T-helper 17 cell (primary cell): ENCODE measurements around the gene ST6GAL1. TPM values are rescaled to one million over a fixed set of nuclear protein-coding genes. Genes with fewer than 3 reads are reported as not detected.

Experiments used
- ATAC-seq: fragments of 150-1000 bp; cut with Tn5 transposase; 2 replicates; pipeline ENCODE4 v1.10.0; 2021; ENCODE audit warnings: mild to moderate bottlenecking, moderate library complexity
- DNase-seq, 3 donors: peaks; one replicate each; pipeline versions ENCODE4 v3.0.0 to v3.0.0-alpha.2; 2020 to 2021
- H3K9me3 ChIP-seq: one replicate; pipeline ENCODE4 v1.7.0; 2013; ENCODE audit warnings: low read length, mild to moderate bottlenecking; ENCODE audit not compliant: control insufficient read depth, poor library complexity, severe bottlenecking
- H3K27ac Mint-ChIP-seq: one replicate; pipeline ENCODE4 v1.8.0; 2022; ENCODE audit warnings: mild to moderate bottlenecking, moderate library complexity, mixed read lengths
- H3K27me3 Mint-ChIP-seq: one replicate; pipeline ENCODE4 v1.8.0; 2022; ENCODE audit warnings: mixed read lengths
- H3K36me3 Mint-ChIP-seq: one replicate; pipeline ENCODE4 v1.8.0; 2022; ENCODE audit warnings: low read depth, mixed read lengths
- H3K4me1 Mint-ChIP-seq: one replicate; pipeline ENCODE4 v1.8.0; 2022; ENCODE audit warnings: mild to moderate bottlenecking, mixed read lengths
- H3K4me3 Mint-ChIP-seq: one replicate; pipeline ENCODE4 v1.8.0; 2022; ENCODE audit warnings: mild to moderate bottlenecking, moderate library complexity, mixed read lengths
- total RNA-seq, 4 donors: library from RNA in 2 of 4; stranded (reverse) in 2 of 4; gene quantifications; one replicate each; pipeline ENCODE4 v1.2.3 and lab custom pipeline; 2022 to 2026

ST6GAL1 gene
- total RNA-seq, 2 donors from 2014 or later, result 109 to 134 TPM

DNA sequence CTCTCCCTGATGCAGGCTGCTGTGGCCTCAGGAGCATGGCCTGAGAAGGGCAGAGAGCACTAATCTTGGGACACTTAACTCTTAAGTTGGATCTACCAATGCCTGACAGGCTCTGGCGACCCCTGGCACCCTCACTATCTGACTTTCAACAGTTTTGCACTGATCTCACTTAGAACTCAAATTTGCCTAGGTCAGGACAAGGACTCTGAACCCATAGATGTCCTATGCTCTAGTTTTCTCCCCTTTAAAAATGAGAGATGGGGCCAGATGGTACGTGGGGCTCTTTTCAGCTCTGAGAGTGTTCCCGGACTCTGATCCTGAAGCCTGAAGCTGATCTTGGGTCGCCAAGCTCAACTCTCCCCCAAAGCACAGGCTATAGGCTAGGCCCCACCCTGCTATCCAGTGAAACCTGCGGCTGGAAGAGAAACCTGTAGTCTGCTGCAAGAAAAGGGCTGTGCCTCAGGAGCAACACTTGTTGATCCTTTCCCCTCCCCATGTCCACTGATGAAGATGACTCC lies 143.3 kb downstream of the ST6GAL1 start:
- Mint-ChIP-seq H3K36me3 (peaks cover 13% of the 10 kb centered on the region), H3K27me3 (no peaks in the 10 kb centered on the region), H3K27ac (peak overlapping the region; percentile 92), H3K4me3 (no peak overlapping the region), H3K4me1 (peaks cover 22% of the 10 kb centered on the region)
- DNase-seq, result no peak
- H3K9me3 ChIP-seq, result no peaks in the 10 kb centered on the region
- ATAC-seq, result no peak

DNA sequence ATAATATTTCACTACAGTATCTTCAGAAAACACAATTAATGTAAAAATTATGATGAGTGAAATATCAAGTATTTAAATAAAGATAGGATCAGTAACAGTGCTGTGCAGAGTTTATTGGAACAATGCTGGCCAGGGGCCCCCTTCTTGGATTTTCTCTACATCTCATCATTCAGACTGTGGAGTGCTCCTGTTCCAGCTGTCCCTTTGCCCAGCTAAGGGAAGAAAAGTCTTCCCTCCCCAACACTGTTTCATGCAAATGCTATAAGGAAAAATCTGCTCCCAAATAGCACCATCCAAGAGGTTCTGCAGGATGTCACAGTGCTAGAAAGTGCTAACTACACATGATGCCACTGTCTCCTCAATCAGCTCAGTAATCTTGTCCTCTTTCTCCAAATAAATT lies 144.5 kb downstream of the ST6GAL1 start:
- H3K9me3 ChIP-seq, result no peaks in the 10 kb centered on the region
- ATAC-seq (no peak), DNase-seq (no peak)
- peak overlapping the region; percentile 92 for H3K27ac Mint-ChIP-seq
- H3K4me1 Mint-ChIP-seq, result peaks cover 19% of the 10 kb centered on the region
- no peak overlapping the region for H3K4me3 Mint-ChIP-seq
- H3K27me3 Mint-ChIP-seq, result no peaks in the 10 kb centered on the region
- peaks cover 7% of the 10 kb centered on the region for H3K36me3 Mint-ChIP-seq

DNA sequence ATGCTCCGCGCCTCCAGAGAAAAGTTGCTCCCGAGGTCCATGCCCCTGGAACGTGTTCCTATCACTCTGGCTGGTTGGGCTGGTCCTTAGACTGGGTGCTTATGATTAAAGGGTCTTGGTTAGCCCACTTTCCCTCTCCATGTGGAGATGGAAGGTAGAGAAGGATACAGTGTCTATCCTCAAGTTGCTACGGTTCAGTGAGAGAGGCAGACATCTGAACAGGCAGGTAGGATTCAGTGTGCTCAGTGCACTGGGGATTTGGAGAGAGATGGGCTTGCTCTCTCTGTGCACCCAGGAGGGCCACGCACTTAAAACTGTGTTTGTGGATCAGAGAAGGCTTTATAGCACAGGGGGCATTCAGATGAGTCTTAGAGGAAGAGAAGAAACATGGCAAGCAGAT lies 146.0 kb downstream of the ST6GAL1 start:
- no peaks in the 10 kb centered on the region for H3K9me3 ChIP-seq
- H3K4me1 Mint-ChIP-seq, result peaks cover 13% of the 10 kb centered on the region
- H3K27ac Mint-ChIP-seq, result peak overlapping the region; percentile 47
- no peaks in the 10 kb centered on the region for H3K27me3 Mint-ChIP-seq
- peaks cover 7% of the 10 kb centered on the region for H3K36me3 Mint-ChIP-seq
- ATAC-seq, result no peak
- no peak for DNase-seq
- no peak overlapping the region for H3K4me3 Mint-ChIP-seq

DNA sequence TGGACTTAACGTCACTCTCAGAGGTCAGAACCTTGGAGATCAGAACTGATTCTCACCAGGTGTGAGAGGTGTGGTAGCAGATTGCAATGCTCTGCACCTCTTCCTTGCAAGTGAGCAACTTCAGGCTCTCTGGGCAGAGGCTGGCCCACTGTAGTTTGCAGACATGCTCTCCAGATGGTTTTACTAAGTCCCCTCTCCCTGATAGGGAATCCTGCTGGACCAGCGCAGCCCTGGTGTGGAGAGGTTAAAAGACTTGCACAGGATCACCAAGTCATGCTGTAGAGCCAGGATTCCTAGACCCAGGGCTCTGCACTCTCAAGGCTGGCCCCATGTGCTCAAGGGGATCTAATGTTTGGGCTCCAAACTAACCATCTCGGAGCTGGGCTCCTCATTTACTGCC lies 146.8 kb downstream of the ST6GAL1 start:
- Mint-ChIP-seq H3K36me3 (peaks cover 7% of the 10 kb centered on the region), H3K4me1 (peaks cover 13% of the 10 kb centered on the region), H3K27ac (peak overlapping the region; percentile 66), H3K4me3 (no peak overlapping the region), H3K27me3 (no peaks in the 10 kb centered on the region)
- no peak for DNase-seq
- no peak for ATAC-seq
- H3K9me3 ChIP-seq, result no peaks in the 10 kb centered on the region

DNA sequence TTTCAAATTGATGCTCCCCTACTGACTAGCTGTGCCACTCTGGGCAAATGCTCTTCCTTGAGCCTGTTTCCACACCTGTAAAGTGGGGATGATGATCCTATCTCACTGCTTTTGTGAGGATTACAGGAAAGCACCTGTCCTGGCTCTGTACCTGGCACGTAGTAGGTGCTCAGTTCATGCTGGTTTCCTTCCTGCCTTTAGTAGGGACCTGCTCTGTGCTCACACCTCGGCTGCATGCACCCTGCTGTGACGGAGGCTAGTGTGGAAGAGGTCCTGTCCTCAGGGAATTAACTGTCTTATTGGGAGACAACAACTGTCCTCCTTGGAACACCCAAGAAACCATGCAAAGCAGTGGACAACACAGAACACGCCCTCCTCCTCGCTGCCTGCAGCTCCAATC lies 147.2 kb downstream of the ST6GAL1 start:
- DNase-seq, result no peak
- Mint-ChIP-seq H3K4me1 (peaks cover 13% of the 10 kb centered on the region), H3K36me3 (peaks cover 7% of the 10 kb centered on the region), H3K4me3 (no peak overlapping the region), H3K27ac (no peak overlapping the region), H3K27me3 (no peaks in the 10 kb centered on the region)
- H3K9me3 ChIP-seq, result no peaks in the 10 kb centered on the region
- ATAC-seq, result no peak

DNA sequence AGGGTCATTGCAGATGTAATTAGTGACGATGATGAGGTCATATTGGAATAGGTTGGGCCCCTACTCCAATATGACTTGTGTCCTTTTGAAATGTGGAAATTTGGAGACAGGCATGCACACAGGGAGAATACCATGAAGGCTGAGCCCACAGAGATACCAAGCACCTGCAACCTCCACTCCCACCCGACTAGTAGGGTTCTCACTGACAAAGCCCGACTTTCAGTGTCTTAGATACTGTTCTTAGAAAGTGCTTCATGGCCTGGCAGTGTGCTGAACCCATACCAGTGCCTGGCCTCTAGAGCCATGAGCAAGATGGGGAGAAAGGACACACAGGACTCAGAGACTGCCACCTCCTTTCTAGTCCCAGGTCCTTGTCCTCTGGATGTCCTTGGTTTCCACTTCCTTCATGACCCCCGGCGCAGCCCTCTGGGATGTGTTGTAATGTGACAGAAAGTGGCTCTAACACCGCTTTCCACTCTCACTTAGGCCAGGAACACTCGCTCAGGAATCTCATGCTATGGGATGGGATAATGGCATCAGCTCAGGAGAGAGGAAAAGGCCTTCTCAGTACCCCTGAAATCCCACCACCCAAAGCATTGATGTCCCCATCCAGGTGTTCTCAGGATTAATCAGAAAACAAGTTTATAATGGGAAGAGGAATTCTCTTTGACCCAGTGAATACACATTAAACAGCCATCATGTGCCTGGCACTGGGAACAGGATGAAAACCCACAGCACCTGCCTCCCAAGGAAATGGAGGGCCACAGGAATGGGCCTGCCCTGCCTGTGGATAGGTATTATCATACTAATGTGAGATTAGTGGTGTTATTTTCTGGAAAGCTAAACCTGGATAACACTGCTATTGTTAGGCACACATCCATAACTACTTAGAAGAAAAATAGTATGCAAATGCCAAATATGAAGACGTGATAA lies 149.0 kb downstream of the ST6GAL1 start:
- peaks cover 5% of the 10 kb centered on the region for H3K36me3 Mint-ChIP-seq
- H3K27me3 Mint-ChIP-seq, result no peaks in the 10 kb centered on the region
- H3K9me3 ChIP-seq, result no peaks in the 10 kb centered on the region
- H3K27ac Mint-ChIP-seq, result peak overlapping the region; percentile 9
- DNase-seq (no peak), ATAC-seq (no peak)
- no peak overlapping the region for H3K4me3 Mint-ChIP-seq
- H3K4me1 Mint-ChIP-seq, result peaks cover 14% of the 10 kb centered on the region

DNA sequence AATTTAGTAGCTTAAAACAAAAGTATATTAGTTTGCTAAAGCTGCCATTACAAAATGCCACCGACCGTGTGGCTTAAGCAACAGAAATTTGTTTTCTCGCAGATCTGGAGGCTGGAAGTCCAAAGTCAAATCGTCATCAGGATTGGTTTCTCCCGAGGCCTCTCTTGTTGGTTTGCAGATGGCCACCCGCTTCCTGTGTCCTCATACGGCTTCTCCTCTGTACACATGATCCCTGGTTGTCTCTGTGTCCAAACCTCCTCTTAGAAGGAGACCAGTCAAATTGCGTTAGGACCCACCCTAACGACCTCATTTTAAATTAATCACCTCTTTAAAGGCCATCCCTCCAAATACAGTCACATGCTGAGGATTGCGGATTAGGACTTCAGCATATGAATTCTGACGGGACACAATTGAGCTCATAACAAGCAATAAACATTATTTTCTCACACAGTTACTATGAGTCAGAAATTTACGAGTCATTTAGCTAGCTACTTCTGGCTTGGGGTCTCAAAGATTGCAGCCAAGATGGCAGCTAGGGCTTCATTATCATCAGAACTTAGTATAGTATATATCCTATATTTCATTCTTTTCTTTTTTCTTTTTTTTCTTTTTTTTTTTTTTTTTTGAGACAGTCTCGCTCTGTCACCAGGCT lies 150.6 kb downstream of the ST6GAL1 start:
- Mint-ChIP-seq H3K27ac (peak overlapping the region; percentile 24), H3K4me3 (no peak overlapping the region), H3K27me3 (no peaks in the 10 kb centered on the region), H3K4me1 (peaks cover 18% of the 10 kb centered on the region), H3K36me3 (peaks cover 3% of the 10 kb centered on the region)
- DNase-seq (no peak), ATAC-seq (no peak)
- no peaks in the 10 kb centered on the region for H3K9me3 ChIP-seq

DNA sequence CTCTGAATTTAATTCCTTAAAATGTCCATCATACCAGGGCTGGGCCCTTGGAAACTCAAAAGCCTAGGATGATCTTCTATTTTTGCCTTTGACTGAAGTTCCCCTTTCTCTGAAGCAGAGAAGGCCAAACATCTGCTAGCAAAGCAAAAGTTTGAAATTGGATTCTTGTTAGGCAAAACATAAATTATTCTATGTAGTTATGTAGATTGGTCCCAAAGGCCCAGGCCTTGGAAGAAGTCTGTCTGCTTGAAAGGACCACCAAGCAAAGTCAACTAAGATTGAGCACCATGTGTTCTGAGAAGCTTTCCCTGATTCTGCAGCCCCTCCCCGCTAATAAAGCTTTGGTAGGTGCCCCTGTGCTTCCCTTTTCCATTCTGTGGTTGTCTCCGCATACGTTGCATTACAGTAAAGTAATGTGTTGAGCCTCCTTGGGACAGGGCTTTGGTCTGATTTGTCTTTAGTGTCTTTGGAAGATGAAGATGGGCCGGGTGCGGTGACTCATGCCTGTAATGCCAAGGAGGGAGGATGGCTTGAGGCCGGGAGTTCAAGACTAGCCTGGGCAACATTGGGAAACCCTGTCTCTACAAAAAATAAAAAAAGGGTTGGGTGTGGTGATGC lies 152.5 kb downstream of the ST6GAL1 start:
- Mint-ChIP-seq H3K27ac (no peak overlapping the region), H3K4me1 (peaks cover 15% of the 10 kb centered on the region), H3K4me3 (no peak overlapping the region), H3K27me3 (no peaks in the 10 kb centered on the region), H3K36me3 (no peaks in the 10 kb centered on the region)
- no peaks in the 10 kb centered on the region for H3K9me3 ChIP-seq
- ATAC-seq, result no peak
- DNase-seq, result no peak

DNA sequence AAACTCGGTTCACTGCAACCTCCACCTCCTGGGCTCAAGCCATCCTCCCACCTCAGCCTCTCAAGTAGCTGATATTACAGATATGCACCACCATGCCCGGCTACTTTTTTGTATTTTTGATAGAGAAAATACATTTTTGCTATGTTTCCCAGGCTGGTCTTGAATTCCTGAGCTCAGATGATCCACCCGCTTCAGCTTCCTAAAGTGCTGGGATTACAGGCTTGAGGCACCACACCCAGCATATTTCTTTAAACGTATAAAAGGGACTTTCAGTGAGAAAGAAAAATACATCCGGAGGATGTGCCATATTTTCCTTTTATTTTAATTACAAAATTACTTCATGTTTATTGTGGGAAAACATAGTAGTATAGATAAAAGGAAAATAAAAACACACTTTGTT lies 153.8 kb downstream of the ST6GAL1 start:
- Mint-ChIP-seq H3K36me3 (peaks cover 2% of the 10 kb centered on the region), H3K27ac (no peak overlapping the region), H3K4me3 (no peak overlapping the region), H3K27me3 (no peaks in the 10 kb centered on the region), H3K4me1 (peaks cover 12% of the 10 kb centered on the region)
- DNase-seq (no peak), ATAC-seq (no peak)
- H3K9me3 ChIP-seq, result no peaks in the 10 kb centered on the region

DNA sequence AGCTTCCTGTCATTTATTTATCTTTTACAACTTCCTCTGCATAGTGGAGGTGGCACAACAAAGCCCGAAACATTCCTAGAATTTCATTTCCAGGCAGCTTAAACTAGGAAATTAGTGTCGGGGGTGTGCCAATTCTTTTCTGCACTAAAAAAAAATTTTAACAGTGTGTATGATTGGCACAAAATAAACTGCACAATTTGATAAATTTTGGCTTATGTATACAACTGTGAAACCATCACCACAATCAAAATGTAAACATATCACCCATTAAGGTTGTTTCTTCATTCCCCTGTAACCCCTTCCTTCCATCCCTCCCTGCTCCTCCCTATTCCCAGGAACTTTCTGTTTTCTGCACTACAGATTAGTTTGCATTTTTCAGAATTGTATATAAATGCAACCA lies 154.3 kb downstream of the ST6GAL1 start:
- Mint-ChIP-seq H3K27me3 (no peaks in the 10 kb centered on the region), H3K4me1 (peaks cover 12% of the 10 kb centered on the region), H3K27ac (no peak overlapping the region), H3K4me3 (no peak overlapping the region), H3K36me3 (peaks cover 2% of the 10 kb centered on the region)
- DNase-seq, result no peak
- no peaks in the 10 kb centered on the region for H3K9me3 ChIP-seq
- no peak for ATAC-seq

DNA sequence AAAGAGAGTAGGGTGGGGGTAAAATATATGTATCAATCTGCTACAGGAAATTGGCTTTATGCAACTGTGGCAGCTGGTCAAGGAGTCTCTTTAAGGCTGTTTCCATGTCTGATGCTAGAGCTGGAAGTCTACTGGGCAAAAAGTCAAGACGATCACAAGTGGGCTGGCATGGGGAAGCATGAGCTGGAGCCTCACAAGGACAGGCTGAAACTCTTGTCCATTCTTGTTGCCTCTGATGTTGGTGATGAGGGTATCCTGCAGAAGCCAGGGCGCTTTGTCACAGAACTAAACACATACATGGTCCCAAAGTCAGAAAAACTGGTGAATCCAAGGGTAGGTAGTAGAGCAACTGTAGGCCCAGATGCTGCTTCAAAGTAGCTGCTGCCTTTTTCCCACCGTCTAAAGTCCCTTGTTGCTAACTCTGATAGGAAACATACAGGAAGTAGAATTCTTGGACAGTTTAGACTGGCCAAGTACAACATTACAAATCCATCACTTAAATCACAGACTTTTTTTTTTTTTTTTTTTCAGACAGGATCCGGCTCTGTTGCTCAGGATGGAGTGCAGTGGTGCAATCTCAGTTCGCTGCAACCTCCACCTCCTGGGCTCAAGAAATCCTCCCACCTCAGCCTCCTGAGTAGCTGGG lies 154.8 kb downstream of the ST6GAL1 start:
- DNase-seq (no peak), ATAC-seq (no peak)
- no peaks in the 10 kb centered on the region for H3K9me3 ChIP-seq
- no peak overlapping the region for H3K4me3 Mint-ChIP-seq
- H3K27ac Mint-ChIP-seq, result no peak overlapping the region
- peaks cover 2% of the 10 kb centered on the region for H3K36me3 Mint-ChIP-seq
- peaks cover 10% of the 10 kb centered on the region for H3K4me1 Mint-ChIP-seq
- no peaks in the 10 kb centered on the region for H3K27me3 Mint-ChIP-seq

DNA sequence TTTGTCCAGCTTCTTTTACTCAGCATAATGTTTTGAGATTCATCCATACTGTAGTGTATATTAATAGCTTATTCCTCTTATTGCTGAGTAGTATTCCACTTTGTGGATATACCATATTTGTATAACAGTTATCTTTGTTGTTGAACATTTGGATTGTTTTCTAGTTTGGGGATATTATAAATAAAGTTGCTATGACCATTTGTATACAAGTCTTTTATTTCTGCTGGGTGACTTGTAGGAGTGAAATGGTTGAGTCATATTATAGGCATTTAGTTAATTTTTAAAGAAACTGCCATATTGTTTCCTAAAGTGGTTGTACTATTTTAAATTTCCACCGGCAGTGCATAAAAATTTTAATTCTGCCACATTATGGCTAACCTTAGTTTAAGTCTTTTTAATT lies 155.6 kb downstream of the ST6GAL1 start:
- Mint-ChIP-seq H3K4me1 (peaks cover 10% of the 10 kb centered on the region), H3K27me3 (no peaks in the 10 kb centered on the region), H3K27ac (no peak overlapping the region), H3K4me3 (no peak overlapping the region), H3K36me3 (peaks cover 2% of the 10 kb centered on the region)
- ATAC-seq, result no peak
- no peak for DNase-seq
- H3K9me3 ChIP-seq, result no peaks in the 10 kb centered on the region

DNA sequence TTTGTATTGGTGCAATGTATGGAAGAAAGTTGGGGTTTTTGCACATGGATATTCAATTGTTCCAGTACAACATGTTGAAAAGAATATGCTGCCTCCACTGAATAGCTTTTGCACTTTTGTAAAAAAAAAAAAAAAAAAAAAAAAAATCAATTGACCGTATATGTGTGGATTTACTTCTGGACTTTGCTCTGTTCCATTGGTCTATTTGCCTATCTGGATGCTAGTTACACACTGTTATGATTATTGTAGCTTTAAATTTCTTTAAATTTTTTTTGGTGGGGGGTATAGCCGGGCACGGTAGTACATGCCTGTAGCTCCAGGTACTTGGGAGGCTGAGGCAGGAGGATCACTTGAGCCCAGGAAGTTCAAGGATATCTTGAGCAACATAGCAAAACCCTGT lies 156.5 kb downstream of the ST6GAL1 start:
- no peaks in the 10 kb centered on the region for H3K9me3 ChIP-seq
- Mint-ChIP-seq H3K4me1 (peaks cover 10% of the 10 kb centered on the region), H3K27ac (no peak overlapping the region)

More for the DNA sequence above, 156.5 kb downstream of the ST6GAL1 start:
- ATAC-seq (no peak), DNase-seq (no peak)
- no peak overlapping the region for H3K4me3 Mint-ChIP-seq
- H3K36me3 Mint-ChIP-seq, result peaks cover 2% of the 10 kb centered on the region
- no peaks in the 10 kb centered on the region for H3K27me3 Mint-ChIP-seq
